ENCODE results near the gene EIF2B4.
"Not testable (repeated sequence)": the region's sequence is repeated elsewhere in the genome, so short reads cannot be mapped to it uniquely, and the experiment has no call there.

Gene EIF2B4

DNA sequence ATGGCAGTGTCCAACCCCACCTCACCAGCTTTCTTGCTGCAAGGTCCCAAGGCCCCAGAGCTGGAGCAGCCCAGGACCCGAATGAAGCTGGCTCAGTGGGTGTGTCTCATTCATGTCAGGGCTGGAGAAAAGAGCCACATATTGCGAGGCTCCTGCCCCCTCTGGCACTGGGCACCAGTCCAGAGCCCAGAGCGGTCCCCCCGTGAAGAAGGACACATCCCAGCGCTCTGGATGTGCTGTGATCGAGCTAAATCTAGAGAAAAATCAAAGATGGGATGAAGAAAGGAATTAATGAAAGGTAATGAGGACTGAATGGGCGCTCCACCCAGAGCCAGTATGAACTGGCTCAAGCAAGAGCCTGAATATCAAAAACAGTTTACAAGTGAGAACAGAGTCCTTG, 34.0 kb downstream of the EIF2B4 start:
- DNase-seq (ENCODE audit: low spot score): no peak

DNA sequence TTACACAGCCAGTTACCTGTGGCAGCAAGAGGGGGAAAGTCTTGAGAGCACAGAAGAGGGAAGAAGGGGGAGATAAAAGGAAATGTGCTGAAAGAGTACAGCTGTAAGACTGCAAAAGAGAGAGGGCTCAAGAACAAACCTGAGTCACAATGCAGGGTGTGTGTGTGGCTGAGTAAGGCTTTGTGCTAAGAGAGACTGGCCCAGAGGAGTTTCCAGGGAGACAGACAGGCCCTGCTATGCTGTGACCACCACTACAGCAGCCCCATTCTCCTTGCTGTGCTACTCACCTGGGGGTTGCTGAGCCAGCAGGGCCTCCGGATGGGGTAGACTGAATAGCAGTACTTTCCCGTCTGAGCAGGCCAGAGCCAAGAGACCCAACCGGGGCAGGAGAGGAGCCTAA, 34.8 kb downstream of the EIF2B4 start:
- DNase-seq (ENCODE audit: low spot score): no peak

DNA sequence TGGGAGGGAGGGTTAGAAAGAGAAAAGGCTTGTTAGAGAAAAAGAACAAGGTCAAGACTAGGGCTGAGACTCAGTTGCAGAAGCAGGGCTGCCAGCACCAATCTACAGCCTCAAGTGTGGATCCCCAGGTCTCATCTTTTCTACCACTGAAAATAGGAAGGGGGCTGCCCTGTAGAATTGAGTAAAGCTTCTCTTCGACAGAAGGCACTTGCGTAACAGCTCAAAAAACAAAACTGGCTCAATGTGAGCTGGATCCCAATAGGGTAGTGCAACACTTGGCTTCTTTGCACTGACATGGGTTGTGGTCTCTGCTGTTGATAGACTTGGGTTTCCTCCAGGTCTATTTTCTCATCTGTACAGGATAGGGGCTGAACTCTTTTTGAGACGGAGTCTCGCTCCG, 45.4 kb downstream of the EIF2B4 start:
- DNase-seq (ENCODE audit: low spot score): no peak

DNA sequence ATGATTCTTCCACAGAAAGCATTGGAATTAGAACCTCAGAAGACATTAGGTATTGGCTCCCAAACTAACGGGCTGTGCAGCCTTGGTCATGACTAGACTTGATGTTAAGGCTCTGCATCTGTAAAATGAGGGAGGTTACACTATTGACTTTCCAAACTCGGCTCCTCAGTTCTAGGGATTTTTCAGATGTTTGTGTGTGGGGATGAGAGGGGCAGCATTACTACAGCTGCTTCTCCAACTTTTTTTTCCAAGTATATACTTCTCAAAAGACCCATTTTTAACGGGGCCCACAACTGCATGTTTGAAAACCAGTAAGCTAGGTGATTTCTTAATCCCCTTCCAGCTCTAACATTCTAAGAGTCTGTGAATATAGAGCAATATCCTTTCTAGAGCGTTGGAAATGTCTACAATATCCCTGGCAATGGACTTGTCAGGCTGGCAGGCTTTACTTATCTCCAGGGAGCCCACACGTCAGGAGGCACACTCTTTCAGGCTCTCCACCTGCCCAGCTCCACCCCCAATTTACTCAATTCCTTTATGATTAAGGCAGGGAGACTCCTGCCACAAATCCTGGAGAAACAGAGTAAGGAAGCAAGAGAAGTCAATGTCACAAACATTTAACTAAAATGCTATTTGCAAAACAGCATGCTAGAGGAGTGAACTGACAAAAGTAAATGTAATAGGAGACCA, 46.4 kb downstream of the EIF2B4 start:
- DNase-seq (ENCODE audit: low spot score): no peak

DNA sequence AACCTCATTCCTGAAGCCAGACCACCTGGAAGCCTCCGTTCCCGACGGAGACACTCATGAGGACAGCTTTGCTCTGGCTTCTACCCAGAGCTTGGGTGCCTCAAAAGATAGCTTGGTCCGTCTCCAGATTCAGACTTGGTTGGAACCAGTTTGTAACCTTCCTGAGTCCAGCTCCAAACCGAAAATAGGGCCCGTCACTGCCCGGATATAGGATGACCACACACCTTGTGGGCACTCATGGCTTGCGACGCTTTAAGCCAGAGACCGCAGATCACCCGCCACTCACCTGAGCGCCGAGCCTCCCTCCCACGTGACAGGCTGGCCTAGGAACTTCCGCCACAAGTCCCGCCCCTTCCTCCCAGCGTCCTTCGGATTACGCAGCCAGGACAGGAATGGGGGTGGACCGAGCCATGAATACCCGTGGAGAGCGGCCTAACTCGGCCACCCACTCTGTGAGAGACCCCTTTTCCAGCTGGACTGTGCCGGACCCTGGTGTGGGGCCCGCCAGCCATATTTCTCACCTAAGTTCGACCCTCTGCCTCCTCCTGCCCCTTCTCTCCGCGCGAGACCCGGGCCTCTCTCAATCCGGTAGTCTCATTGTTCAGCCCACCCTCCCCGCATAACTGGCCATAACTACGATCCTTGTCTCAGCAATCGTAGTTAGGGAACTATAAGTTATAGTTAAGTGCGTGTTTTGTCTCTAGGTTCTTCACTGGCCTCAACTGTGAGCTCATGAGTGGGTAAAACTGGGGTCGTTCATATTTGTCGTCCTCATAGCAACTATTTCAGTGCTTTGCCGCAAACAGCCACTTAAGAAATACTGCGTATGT, 47.2 kb downstream of the EIF2B4 start, which contains the start of gene MPV17:
TSS of gene MPV17 (minus strand) at position 332 of the 830 bp plus-strand sequence. CDS start 580 bp downstream, outside the sequence.
- peak; percentile 94 for DNase-seq (ENCODE audit: low spot score)

DNA sequence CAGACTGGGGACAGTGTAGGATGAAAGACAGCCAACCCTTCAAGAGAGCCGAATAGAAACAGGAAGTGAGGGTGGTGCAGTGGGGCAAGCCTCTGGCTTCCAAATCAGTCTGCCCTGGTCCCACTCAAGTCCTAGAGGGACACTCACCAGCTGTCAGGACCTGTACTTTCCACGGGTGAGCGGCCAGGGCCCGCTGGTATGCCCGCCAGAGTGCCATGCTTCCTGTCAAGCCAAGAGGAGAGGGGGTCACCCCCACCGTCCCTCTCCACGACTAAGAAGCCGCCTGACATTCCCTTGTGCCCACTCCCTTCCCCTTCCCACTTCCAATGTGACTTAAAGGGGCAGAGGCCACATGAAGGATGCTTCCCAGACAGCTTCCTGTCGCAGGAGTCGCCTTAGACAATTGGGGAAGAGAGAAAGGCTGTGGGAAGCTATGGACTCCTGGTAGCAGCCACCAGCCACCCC, 47.8 kb downstream of the EIF2B4 start:
- DNase-seq (ENCODE audit: low spot score): no peak

DNA sequence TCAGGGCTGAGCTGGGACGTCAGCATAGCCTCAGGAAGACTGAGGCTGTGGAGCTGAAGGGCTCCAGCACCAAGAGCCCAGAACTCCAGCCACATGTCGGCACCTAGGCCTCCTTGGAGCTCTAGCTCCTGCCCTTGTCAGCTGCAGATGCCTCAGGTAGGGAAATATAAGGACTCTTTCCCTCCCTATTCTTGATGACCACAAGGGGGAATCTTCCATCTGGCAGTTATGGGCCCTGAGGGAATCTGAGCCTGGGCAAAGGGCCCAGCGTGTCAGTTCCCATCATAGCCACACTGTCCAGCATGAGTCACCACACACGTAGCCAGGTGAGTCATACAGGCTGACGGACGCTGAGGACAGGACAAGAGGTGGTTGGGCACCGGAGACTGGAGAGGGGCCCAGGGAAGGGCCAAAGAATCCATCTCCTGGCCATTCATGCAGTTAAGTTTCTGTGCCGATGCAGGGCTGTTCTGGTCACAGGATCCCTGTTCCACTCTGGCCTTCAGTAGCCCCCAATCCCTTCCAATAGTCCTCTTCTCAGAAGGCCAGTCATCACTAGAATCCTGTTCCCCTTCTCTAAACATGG, 49.1 kb downstream of the EIF2B4 start:
- DNase-seq (ENCODE audit: low spot score): peak; percentile 47

DNA sequence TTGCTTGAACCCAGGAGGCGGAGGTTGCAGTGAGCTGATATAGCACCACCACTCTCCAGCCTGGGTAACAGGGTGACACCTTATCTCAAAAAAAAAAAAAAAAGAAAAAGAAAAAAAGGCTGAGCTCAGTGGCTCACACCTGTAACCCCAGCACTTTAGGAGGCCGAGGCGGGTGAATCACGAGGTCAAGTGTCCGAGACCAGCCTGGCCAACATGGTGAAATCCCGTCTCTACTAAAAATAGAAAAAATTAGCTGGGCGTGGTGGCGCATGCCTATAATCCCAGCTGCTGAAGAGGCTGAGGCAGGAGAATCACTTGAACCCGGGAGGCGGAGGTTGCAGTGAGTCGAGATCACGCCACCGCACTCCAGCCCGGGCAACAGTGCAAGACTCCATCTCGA, 50.3 kb downstream of the EIF2B4 start:
- DNase-seq (ENCODE audit: low spot score): not testable (repeated sequence)

DNA sequence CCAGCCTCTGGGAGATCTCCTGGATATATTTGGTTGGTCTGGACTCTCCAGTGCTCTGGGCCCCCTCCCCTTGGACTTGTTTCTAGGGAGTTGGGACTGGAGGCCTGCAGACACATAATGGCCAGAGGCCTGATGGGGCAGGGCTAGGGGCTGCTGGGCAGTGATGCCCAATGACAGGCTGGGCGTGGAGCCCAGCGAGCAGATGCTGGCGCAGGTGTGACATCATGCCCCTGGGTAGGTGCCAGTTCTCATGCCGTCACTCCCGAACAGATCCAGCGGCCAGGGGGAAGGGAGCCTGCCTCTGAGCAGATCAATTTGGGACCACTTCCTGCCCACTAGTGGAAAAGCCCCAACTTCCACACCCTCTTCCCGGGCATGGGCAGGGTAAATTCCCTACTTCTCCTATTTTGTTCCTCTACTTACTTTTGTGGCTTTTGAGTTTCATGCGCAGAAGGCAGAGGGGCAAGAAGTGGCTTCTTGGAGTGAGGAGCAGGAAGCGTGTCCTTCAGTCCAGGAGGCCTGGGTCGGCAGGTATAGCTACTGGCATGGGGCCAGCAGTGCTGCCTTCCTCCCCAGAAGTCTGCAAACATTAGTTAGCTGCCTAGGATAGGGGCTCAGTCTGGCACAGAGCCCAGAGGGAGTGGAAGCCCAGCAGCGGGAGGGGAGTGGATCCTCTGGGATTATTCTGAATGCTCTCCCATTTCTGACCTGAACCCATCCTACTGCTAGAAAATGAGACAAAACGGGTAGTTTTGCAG, 53.3 kb downstream of the EIF2B4 start:
- no peak for DNase-seq (ENCODE audit: low spot score)

DNA sequence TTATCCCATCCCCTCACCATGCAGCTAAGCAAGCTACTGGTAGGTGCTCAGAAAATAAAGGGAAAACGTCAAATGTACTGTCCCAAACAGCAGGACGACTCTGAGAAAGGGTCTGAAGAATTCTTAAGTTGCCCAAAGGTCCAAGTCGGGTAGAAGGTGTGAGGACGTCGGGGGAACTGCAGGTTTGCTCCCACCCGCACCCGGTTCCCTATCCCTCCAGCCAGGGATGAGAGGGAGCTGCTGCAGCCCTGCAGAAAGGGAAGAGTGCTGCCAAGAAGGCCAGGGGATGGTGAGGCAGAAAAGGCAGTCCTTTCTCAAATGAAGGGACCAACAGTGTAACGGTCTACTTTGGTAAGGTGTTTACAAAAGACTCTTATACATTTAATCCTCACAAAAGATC, 55.0 kb downstream of the EIF2B4 start:
- DNase-seq (ENCODE audit: low spot score): no peak

DNA sequence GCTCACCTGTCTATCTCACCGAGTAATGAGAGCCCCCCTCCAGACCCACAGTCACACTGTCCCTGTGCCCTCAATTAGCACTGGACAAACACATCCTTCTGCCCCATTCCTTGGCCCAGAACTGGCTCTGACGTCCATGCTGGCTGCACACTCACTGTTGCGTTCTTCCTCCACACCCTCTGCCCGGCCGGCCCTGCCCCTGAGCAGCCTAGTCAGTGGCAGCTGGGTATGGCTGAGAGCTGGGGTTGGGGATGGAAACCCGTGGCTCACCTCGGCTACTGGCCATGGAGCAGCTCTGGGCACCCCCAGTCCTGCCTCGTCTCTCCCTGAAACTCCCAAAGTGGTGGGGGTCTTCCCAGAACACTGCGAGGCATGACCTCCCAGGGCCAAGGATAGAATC, 55.4 kb downstream of the EIF2B4 start:
- DNase-seq (ENCODE audit: low spot score): no peak
